HEK293 (cell line): ENCODE results near the gene VAT1.

Source experiments
- ATF2 ChIP-seq: fragments of 450-650 bp; formaldehyde crosslinking; IDR thresholded peaks from 2 replicates; pipeline ENCODE4 v1.5.1; 2016; ENCODE audit warnings: missing biosample characterization, missing genetic modification characterization, low read depth
- BCL6B ChIP-seq: fragments of 450-650 bp; formaldehyde crosslinking; IDR thresholded peaks from 2 replicates; pipeline ENCODE4 v1.5.1; 2017; ENCODE audit warnings: missing biosample characterization, missing genetic modification characterization
- CTCF ChIP-seq: fragments of 450-650 bp; formaldehyde crosslinking; IDR thresholded peaks from 2 replicates; pipeline ENCODE4 v1.5.1; 2016; ENCODE audit warnings: missing biosample characterization, missing genetic modification characterization
- HIC1 ChIP-seq: fragments of 450-650 bp; formaldehyde crosslinking; IDR thresholded peaks from 2 replicates; pipeline ENCODE4 v1.5.1; 2016; ENCODE audit warnings: missing biosample characterization, missing genetic modification characterization
- PBX3 ChIP-seq: sonication (generic); formaldehyde crosslinking; IDR thresholded peaks from 2 replicates; pipeline ENCODE4 v1.8.1; 2022; ENCODE audit warnings: mild to moderate bottlenecking, moderate library complexity, missing genetic modification reagents
- ZFP3 ChIP-seq: fragments of 450-650 bp; formaldehyde crosslinking; IDR thresholded peaks from 2 replicates; pipeline ENCODE4 v1.5.1; 2016; ENCODE audit warnings: low read depth, missing biosample characterization, missing genetic modification characterization
- ZNF292 ChIP-seq: fragments of 450-650 bp; formaldehyde crosslinking; IDR thresholded peaks from 2 replicates; pipeline ENCODE4 v1.5.1; 2016; ENCODE audit warnings: low read depth, missing biosample characterization, missing genetic modification characterization, borderline replicate concordance
- TF ChIP-seq, protein P1 (sequence below): fragments of 450-650 bp; formaldehyde crosslinking; IDR thresholded peaks from 2 replicates; pipeline ENCODE4 v1.5.1; 2016; ENCODE audit warnings: missing biosample characterization, missing genetic modification characterization
- TF ChIP-seq, protein P2 (sequence below): fragments of 450-650 bp; formaldehyde crosslinking; IDR thresholded peaks from 2 replicates; pipeline ENCODE4 v1.5.1; 2016; ENCODE audit warnings: missing biosample characterization, missing genetic modification characterization, low read depth
- TF ChIP-seq, protein P3 (sequence below): fragments of 450-650 bp; formaldehyde crosslinking; IDR thresholded peaks from 2 replicates; pipeline ENCODE4 v1.5.1; 2016; ENCODE audit warnings: missing biosample characterization, missing genetic modification characterization
- TF ChIP-seq, protein P4 (sequence below): fragments of 450-650 bp; formaldehyde crosslinking; IDR thresholded peaks from 2 replicates; pipeline ENCODE4 v1.5.1; 2016; ENCODE audit warnings: missing biosample characterization, missing genetic modification characterization

- TF ChIP-seq, protein P1, sequence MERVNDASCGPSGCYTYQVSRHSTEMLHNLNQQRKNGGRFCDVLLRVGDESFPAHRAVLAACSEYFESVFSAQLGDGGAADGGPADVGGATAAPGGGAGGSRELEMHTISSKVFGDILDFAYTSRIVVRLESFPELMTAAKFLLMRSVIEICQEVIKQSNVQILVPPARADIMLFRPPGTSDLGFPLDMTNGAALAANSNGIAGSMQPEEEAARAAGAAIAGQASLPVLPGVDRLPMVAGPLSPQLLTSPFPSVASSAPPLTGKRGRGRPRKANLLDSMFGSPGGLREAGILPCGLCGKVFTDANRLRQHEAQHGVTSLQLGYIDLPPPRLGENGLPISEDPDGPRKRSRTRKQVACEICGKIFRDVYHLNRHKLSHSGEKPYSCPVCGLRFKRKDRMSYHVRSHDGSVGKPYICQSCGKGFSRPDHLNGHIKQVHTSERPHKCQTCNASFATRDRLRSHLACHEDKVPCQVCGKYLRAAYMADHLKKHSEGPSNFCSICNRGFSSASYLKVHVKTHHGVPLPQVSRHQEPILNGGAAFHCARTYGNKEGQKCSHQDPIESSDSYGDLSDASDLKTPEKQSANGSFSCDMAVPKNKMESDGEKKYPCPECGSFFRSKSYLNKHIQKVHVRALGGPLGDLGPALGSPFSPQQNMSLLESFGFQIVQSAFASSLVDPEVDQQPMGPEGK (tag by site-specific recombination) = no peak
- no peak for TF ChIP-seq BCL6B (tag by site-specific recombination)
- no peak for TF ChIP-seq PBX3
- no peak for TF ChIP-seq CTCF (tag by site-specific recombination)
- TF ChIP-seq, protein P2, sequence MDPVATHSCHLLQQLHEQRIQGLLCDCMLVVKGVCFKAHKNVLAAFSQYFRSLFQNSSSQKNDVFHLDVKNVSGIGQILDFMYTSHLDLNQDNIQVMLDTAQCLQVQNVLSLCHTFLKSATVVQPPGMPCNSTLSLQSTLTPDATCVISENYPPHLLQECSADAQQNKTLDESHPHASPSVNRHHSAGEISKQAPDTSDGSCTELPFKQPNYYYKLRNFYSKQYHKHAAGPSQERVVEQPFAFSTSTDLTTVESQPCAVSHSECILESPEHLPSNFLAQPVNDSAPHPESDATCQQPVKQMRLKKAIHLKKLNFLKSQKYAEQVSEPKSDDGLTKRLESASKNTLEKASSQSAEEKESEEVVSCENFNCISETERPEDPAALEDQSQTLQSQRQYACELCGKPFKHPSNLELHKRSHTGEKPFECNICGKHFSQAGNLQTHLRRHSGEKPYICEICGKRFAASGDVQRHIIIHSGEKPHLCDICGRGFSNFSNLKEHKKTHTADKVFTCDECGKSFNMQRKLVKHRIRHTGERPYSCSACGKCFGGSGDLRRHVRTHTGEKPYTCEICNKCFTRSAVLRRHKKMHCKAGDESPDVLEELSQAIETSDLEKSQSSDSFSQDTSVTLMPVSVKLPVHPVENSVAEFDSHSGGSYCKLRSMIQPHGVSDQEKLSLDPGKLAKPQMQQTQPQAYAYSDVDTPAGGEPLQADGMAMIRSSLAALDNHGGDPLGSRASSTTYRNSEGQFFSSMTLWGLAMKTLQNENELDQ (tag by site-specific recombination) = no peak
- no peak for TF ChIP-seq ZNF292
- TF ChIP-seq HIC1 = no peak
- TF ChIP-seq, protein P3, sequence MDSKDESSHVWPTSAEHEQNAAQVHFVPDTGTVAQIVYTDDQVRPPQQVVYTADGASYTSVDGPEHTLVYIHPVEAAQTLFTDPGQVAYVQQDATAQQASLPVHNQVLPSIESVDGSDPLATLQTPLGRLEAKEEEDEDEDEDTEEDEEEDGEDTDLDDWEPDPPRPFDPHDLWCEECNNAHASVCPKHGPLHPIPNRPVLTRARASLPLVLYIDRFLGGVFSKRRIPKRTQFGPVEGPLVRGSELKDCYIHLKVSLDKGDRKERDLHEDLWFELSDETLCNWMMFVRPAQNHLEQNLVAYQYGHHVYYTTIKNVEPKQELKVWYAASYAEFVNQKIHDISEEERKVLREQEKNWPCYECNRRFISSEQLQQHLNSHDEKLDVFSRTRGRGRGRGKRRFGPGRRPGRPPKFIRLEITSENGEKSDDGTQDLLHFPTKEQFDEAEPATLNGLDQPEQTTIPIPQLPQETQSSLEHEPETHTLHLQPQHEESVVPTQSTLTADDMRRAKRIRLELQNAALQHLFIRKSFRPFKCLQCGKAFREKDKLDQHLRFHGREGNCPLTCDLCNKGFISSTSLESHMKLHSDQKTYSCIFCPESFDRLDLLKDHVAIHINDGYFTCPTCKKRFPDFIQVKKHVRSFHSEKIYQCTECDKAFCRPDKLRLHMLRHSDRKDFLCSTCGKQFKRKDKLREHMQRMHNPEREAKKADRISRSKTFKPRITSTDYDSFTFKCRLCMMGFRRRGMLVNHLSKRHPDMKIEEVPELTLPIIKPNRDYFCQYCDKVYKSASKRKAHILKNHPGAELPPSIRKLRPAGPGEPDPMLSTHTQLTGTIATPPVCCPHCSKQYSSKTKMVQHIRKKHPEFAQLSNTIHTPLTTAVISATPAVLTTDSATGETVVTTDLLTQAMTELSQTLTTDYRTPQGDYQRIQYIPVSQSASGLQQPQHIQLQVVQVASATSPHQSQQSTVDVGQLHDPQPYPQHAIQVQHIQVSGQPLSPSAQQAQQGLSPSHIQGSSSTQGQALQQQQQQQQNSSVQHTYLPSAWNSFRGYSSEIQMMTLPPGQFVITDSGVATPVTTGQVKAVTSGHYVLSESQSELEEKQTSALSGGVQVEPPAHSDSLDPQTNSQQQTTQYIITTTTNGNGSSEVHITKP (tag by site-specific recombination) = no peak
- TF ChIP-seq ZFP3 (tag by site-specific recombination) = no peak
- no peak for TF ChIP-seq ATF2 (tag by site-specific recombination)
- TF ChIP-seq, protein P4, sequence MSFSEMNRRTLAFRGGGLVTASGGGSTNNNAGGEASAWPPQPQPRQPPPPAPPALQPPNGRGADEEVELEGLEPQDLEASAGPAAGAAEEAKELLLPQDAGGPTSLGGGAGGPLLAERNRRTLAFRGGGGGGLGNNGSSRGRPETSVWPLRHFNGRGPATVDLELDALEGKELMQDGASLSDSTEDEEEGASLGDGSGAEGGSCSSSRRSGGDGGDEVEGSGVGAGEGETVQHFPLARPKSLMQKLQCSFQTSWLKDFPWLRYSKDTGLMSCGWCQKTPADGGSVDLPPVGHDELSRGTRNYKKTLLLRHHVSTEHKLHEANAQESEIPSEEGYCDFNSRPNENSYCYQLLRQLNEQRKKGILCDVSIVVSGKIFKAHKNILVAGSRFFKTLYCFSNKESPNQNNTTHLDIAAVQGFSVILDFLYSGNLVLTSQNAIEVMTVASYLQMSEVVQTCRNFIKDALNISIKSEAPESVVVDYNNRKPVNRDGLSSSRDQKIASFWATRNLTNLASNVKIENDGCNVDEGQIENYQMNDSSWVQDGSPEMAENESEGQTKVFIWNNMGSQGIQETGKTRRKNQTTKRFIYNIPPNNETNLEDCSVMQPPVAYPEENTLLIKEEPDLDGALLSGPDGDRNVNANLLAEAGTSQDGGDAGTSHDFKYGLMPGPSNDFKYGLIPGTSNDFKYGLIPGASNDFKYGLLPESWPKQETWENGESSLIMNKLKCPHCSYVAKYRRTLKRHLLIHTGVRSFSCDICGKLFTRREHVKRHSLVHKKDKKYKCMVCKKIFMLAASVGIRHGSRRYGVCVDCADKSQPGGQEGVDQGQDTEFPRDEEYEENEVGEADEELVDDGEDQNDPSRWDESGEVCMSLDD (tag by site-specific recombination) = no peak
Observed at GRCh38 chr17:42967925-42968324, 54.3 kb downstream of the VAT1 start.
